GM18526 (cell line): ENCODE measurements around the gene KRT7.

Source experiments
- POLR2A ChIP-seq: IDR thresholded peaks from 3 replicates; pipeline ENCODE4 v1.6.1; 2011; ENCODE audit not compliant: insufficient read length; ENCODE audit errors: extremely low read depth

The KRT7 gene

DNA sequence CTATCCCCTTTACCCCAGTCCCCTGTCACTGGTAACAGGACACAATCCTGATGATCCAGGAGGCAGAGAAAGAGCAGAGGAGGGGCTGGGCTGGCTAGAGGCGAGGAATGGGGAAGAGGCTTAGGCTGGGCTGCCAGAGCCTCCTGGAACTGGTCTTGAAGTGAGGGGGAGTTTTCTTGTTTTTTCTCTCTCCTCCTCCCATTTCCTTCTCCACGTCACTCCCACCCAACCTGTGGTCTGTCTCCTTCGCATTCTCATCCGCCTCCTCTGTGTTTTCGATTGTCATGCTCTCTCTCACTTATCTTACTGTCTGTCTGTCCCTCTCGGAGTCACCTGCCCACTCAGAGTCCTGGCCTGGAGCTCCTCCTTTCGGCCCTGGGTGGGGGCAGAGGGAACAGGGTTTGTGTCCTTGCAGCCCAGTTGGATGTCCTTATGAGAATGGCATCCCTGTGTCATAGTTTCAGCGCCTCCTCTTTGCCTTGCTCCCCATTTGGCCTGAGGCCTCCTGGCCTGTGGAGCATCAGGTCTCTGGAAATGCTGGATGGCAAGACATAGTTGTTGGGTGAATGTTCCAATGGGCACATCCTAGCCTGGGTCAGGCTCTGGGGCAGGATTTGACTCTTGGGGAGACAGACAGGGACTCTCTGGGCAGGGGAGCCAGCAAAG is 37.8 kb upstream of the KRT7 start:
- TF ChIP-seq POLR2A, result no peak

DNA sequence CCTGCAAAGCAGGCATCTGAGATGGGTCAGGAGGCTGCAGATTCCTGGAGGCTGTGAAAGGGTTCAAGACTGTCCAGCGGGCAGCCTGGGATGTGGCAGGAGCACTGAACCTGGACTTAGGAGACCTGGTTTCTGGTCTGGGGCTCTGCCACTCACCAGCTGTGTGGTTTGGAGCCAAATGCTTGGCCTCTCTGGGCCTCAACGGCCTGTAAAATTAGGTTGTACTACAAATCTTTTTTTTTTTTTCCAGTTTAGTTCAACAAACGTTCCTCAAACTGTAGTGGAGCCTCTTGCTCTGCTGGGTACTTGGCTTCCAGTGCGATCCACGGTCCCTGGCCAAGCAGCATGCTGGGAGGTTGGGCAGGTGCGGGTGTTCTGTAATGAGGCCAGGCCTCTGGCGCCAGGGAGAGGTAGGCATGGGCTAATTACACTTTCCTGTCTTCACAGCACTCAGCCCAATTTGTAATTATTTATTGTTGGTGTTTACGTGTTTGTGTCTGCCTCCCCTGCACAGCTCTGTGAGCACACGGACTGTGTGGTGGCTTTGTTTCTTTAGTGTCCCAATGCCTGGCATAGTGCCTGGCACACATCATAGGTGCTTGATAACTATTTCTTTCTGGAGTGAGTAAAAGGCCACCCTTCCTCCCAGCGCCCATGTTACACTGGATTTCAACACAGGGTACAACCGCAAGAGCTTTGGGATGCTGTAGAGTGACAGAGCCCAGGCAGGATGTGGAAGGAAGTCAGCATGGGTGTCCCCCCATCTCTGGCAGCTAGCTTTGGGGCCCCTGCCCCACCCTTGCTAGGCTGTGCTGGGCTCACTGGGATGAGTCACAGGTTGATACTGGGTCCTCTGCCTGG is 35.4 kb upstream of the KRT7 start:
- TF ChIP-seq POLR2A, result no peak

DNA sequence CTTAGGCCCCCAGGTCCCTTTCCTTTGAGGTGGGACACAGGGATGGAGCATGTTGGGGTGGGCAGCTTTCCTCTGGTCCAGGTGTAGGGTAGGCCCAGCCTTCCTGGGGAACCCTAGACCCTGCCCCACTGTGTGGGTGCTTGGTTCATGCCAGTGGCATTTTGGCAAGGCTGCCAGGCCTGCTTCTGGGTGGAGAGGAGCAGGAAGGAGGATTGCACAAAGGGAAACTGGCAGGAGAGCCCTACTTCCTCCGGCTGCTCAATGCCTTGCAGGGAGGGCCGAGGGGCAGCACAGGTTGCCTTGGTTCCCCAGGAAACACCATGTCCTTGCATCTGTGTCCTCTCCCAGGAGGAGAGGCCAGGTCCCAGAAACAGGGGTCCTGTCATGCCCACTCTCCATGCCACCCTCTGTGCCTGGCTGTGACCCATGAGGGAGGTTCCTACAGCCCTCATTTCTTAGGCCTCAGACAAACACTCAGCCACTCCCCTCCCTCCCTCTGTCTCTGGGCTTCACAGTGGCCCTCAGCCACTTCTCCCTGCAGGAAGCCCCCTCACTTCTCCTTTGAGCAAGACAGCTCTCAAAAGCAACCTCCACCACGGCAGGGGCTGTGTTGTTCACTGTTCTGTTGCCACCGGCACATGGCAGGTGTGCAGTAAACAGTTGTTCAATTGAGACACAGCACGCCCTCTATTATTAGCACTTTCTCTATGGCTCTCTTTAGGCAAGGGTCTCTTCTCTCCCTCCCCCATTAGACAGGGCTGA is 34.4 kb upstream of the KRT7 start:
- TF ChIP-seq POLR2A, result no peak

DNA sequence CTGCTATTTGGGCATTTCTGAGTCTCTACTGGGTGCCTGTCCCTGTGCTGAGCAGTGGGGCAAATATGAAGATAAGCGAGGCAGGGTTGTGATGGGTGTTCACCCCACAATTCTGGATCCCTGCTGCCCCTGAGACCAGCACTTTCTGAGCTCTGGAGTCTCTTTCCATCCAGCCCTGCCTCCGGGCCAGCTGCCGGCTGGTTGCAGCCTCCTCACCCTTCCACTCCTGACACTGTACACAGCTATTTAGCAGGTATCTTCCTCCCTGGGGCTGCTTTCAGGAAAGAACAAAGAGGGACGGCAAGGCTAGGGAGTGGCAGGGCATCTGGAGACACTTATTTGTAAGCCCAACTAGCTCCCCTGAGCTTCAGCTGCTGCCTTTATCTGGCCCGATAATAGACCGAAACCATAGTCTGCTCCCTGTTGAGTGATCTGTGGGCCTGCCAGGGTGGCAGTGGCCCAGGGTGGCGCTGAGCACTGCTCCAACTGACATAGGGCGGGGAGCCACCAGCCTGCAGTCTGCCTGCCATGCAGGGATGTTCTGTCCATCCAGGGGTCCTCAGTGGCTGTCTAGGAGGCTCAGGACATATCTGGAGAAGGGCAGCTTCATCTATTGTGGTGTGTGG is 33.6 kb upstream of the KRT7 start:
- no peak for TF ChIP-seq POLR2A

DNA sequence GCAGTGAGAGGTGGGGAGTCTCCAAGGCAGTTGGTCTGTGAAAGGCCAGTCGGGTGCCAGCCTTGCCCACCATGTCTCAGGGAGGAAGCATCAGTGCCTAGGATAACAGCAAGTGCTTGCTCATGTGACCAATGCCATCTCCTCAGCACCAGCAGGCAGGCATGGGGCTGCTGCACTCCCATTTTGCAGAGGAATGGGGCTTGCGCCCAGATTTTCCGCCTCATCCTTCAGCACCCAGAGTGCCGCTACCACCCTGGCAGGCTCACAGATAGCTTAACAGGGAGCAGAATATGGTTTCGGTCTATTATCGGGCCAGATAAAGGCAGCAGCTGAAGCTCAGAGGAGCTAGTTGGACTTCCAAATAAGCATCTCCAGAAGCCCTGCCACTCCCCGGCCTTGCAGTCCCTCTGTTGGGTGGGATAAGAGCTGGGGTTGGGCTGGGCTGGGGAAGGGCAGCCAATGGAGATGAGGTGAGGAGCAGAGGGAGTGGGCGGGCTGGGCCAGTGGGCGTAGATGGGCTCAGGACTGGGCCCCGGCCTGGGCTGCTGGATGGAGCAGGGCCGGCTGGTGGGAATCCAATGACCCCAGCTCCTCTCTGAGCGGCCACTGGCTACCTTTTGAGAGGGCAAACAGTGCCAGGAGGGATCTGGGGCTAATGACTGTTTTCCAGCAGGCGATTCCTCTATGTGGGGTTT is 32.8 kb upstream of the KRT7 start:
- no peak for TF ChIP-seq POLR2A

DNA sequence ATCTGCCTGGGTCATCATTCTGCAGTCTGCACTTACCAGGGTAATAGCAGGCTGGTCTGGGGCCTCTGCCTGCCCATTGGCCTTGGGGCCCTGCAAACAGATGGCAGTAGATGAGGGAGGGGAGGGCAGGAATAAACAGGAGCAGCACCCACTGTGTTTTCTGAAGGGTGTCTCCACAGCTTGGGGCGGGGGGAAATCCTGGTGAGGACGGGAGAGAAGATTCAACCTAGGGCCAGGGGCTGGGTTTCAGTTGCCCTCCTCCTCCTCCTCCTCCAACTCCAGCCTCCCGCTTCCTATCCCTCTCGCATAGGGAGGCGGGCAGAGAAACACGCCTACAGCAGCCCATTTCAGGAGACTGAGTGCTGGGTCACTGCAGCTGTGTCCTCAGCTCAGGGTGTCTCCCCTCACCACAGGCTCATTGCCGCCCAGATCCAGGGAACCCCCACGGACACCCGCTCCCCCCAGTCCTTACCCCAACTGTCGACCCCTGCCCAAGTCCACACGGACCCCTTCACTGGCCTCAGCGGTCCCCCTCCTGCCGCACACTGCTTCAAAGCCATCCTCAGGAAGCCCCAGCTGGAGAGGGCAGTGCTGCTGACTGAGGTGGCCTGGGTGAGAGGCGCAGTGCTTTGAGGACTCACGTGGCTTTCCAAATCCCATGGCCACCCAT is 32.1 kb upstream of the KRT7 start:
- TF ChIP-seq POLR2A, result no peak

DNA sequence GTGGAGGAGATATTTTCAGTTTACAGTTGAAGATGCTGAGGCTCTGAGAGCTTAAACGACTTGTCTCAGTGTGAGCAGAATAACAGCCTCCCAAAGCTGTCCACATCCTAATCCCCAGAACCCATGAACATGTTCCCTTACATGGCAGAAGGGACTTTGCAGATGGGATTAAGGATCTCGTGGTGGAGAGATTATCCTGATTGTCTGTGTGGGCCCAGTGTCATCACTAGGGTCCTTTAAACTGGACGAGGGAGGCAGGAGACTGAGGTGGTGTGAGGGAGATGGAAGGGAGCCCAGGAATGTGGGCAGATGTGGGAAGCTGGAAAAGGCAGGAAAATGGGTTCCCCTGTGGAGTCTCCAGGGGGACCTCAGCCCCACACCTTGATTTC is 31.6 kb upstream of the KRT7 start:
- no peak for TF ChIP-seq POLR2A

DNA sequence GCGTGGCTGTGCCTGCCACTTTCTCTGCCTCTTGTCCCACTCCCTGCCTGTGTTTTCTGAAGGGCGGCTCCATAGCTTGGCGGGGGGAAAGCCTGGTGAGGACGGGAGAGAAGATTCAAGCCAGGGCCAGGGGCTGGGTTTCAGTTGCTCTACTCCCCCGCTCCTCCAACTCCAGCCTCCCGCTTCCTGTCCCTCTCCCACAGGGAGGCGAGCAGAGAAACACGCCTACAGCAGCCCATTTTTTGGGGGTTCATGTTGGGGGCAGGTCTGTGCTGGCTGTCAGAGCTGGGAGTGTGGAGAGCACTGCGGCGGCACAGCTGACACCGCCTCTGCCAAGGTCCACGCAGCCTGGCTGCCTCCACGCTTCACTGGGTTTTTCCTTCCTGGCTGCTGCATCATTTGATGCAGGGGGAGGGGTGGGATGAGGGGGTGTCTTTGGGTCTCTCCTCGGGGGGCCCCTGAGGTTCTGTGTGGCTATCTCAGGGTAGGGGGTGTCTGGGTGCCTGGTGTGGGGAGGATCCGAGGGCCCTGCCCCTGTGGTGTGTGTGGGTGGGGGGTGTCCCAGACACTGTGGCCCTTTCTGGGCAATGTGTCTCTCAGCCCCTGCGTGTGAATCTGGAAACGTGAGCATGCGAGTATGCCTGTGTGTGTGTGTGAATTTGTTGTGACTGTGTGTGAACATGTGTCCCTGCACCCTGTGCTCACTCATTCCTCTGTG is 30.5 kb upstream of the KRT7 start:
- no peak for TF ChIP-seq POLR2A

DNA sequence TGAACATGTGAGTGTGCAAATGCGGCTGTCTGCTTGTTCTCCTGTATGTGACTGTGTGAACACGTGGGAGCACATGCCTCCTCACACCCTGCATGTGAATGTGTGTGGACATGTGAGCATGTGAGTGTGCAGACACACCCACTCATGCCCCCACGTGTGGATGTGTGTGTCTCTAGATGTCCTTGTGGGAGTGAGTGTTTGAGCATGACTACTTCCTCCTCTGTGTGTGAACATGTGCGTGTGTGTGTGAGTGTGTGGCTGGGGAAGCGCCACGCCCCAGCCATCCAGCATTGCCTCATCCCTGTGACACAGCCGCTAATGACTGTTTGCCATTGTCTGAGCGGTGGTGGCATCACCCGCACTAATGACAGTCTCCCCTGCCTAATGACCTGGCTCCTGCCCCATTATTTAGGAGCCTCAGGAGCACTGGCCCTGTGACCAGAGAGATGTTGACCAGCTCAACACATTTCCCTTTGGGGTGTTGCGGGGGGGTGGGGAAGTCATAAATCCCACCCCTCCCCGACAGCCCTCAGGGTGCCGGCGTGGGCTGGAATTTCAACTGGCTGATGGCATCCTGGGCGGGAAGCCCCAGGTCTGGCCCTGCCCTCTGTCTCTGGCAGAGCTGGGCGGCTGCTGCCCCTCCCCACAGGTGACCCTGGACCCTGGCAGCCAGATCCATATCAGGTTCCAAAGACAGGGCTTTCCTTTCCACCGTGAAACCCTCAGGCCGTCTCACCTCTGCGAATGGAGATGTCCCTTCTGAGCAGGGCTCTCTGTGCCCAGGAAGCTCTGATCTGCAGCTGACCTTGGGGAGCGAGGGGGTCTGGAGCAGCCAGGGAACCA is 29.7 kb upstream of the KRT7 start:
- no peak for TF ChIP-seq POLR2A

DNA sequence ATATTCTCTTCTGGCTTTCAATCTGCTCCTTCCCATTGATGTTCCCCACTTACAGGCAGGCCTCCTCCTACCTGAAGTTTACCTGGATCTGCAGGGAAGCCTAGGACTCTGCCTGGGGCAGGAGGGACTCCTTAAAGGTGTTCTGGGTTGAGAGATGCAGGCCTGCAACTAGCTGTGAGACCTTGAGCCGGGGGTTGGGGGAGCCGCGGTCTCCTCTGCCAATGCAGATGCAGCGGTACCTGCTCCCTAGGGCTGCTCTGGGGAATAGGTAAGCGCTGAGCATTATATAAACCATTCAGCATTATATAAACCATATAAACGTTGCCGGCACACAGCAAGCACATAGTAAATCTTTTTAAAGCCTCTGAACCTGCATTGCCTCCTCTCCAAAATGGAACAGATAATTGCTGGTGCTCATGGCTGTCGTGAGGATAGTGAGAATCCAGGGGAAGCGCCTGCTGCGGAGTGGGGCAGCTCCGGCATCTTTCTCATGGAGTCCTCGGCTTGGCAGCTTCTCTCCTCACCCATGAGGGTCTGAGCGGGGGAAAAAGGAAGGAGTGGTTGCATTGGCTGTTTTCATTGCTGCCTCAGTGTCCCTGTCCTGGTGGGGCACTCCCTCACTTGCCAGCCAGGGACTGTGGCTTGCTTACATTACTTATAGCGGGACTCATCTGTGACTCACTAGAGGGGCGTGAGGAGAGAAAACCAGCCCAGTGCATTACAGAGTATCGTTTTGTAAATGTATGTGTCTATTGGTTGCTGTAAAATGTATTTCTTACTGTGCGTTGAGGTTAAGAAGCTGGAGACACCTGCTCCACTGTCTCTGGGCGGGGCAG is 28.7 kb upstream of the KRT7 start:
- no peak for TF ChIP-seq POLR2A

DNA sequence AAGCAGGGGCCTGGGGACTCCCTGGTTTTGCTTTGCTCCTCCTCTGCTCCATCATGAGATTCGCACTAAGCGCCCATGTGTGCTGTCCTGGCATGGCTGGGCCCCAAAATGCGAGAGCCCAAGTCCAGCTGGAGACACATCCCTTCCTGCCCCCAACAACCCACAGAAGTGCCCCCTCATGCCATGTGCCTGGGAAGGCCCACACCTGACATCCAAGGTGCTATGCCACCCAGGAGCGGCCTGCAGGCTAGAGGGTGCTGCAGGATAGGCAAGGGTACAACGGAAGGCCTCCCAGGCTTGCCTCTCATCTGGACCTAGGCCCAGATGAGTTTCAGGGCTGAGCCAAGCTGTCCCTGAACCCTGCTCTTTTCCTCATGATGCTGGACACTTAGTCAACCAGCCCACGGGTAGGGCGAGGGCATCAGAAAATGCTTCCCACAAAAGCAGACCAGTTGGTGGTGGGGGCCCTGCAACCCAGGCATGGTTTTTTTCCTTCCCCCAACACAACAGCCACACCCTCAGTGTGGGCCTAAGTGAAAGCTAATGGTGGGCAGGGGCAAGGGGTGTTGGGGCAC is 28.0 kb upstream of the KRT7 start:
- TF ChIP-seq POLR2A, result no peak

DNA sequence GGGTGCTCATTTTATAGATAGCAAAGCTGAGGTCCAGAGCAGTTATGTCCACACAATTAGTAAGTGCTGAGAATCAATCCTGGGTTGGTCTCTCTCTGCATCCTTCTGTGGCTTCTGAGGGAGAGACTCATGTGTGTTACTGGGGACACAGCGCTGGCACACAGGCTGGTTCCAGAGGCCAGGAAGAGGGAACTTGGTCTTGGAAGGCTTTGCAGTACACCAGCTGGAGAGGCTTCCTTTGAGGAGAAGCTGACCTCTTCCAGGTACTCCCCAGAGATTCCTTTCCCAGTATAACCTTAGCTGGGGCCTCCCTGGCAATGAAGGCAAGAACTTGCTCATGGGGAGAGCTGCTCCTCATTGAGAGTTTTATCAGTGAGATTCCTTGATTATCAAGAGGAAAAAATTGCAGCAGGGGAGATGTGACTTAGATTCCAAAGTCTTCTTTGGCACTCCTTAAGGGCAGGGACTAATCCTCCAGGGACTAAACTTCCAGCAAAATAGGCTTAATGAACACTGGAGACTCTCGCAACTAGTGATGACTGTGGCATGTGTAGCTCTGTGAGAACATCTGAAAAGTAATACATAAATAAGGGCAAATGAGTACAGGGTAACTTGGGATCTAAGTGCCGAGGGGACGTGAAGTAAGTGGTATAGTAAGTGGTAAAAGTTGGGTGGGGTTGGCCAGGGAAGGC is 27.3 kb upstream of the KRT7 start:
- no peak for TF ChIP-seq POLR2A
